ENCODE measurements around the gene MAGEA2B.
"Not testable (repeated sequence)": the region's sequence is repeated elsewhere in the genome, so short reads cannot be mapped to it uniquely, and the experiment has no call there.

The MAGEA2B gene

DNA sequence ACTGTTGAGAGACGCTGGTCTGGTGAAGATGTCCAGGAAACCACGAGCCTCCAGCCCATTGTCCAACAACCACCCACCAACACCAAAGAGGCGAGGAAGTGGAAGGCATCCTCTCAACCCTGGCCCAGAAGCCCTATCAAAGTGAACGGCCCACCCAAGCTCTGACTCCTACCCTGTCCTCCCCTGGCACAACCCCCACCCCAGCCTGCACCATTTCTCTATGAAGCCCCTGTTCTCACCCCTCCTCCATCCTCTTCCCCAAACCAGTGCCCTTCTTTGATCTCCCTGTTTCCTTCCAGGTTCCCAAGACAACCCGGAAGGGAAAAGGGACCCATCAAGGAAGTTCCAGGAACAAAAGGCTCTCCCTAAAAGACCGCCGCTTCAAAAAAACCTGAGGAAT is 45.1 kb downstream of the MAGEA2B start:
- DNase-seq, result not testable (repeated sequence)

DNA sequence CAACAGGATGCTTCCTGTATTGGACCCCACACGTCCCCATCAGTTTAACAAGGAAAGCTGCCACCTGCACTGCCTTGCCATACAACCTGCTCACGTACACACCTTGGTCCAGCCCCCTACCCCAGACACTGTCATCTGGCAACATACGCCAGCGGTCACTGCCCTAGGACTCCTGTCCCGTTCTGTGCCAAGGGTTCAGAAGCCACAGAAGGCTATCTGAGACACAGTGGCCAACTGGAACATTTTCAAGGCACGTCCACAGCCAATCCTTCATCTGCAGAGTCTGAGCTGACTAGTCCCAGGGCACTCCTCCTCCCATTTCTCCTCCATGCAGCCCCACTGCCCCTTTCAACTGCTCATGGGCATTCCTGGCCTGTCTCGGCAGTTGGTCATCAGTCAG is 47.2 kb downstream of the MAGEA2B start:
- not testable (repeated sequence) for DNase-seq

DNA sequence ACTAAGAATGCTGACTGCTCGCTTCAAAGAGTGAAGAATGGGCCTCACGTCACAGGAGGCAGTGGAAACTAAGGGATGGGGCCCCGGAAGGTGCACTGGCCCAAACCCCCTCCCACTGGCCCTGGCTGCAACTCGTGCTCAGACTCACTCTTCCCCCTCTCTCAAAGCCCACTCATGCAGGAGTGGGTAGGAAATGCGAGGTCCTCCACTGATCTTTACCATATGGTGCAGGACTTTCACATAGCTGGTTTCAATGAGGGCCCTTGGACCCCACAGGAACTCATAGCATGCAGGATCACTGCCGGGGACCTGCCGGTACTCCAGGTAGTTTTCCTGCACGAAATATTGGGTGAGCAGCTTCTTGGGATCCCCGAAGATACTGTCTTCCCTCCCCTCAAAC is 52.1 kb downstream of the MAGEA2B start:
- DNase-seq, result not testable (repeated sequence)
